GM12872 (cell line): ENCODE data around the gene TMEM63A.

Source experiments
- CTCF ChIP-seq: IDR thresholded peaks from 3 replicates; pipeline ENCODE4 v1.5.1; 2011; ENCODE audit warnings: low read depth, mild to moderate bottlenecking, low read length, moderate library complexity; ENCODE audit not compliant: insufficient read depth

The TMEM63A gene

GRCh38 chr1:225923381-225923691, 41.2 kb upstream of the TMEM63A start:
- TF ChIP-seq CTCF: no peak

- TF ChIP-seq CTCF: no peak
Measured at GRCh38 chr1:225921734-225922709, 39.8 kb upstream of the TMEM63A start.

- TF ChIP-seq CTCF: no peak
Measured at GRCh38 chr1:225919906-225920305, 37.7 kb upstream of the TMEM63A start.

GRCh38 chr1:225918280-225918679, 36.1 kb upstream of the TMEM63A start:
- no peak for TF ChIP-seq CTCF

GRCh38 chr1:225917536-225917935, 35.4 kb upstream of the TMEM63A start:
- TF ChIP-seq CTCF: no peak

- no peak for TF ChIP-seq CTCF
Measured at GRCh38 chr1:225917101-225917500, 34.9 kb upstream of the TMEM63A start.

- no peak for TF ChIP-seq CTCF
Measured at GRCh38 chr1:225915538-225915991, 33.4 kb upstream of the TMEM63A start.
